Spleen (tissue), 13 donors: ENCODE data around the gene NBPF15. TPM values are rescaled to one million over a fixed set of nuclear protein-coding genes. Genes with fewer than 3 reads are reported as not detected.
"Not testable (repeated sequence)": the region's sequence is repeated elsewhere in the genome, so short reads cannot be mapped to it uniquely, and the experiment has no call there.

Source experiments
- DNase-seq: peaks from one replicate; pipeline ENCODE4 v3.0.0-alpha.2; 2020
- H3K27ac ChIP-seq, 8 donors: fragments of 200-600 bp; sonication (generic) in 7 of 8; 1 replicate in 4 of 8; 2 replicates in 4 of 8; pipeline versions ENCODE4 v1.5.0 to v1.8.0; 2016 to 2021; ENCODE audit warnings: inconsistent platforms in 4 of 8, mild to moderate bottlenecking in 4 of 8, moderate library complexity in 1 of 8
- H3K27me3 ChIP-seq, 7 donors: fragments of 200-600 bp; sonication (generic) in 6 of 7; replicated peaks in 1 of 7; 1 replicate in 4 of 7; 2 replicates in 3 of 7; pipeline versions ENCODE4 v1.5.0 to v1.8.0; 2016 to 2021; ENCODE audit warnings: inconsistent platforms in 3 of 7, mild to moderate bottlenecking in 1 of 7
- H3K36me3 ChIP-seq, 6 donors: fragments of 200-600 bp; sonication (generic) in 5 of 6; 1 replicate in 4 of 6; 2 replicates in 2 of 6; pipeline versions ENCODE4 v1.5.0 to v1.8.0; 2016 to 2021; ENCODE audit warnings: inconsistent platforms in 2 of 6
- H3K4me1 ChIP-seq, 6 donors: fragments of 200-600 bp; sonication (generic) in 5 of 6; 1 replicate in 3 of 6; 2 replicates in 3 of 6; pipeline versions ENCODE4 v1.5.0 to v1.8.0; 2016 to 2021; ENCODE audit warnings: inconsistent platforms in 3 of 6
- H3K4me3 ChIP-seq, 8 donors: fragments of 200-600 bp; sonication (generic) in 7 of 8; 1 replicate in 4 of 8; 2 replicates in 4 of 8; pipeline versions ENCODE4 v1.5.0 to v1.8.0; 2016 to 2021; ENCODE audit warnings: inconsistent platforms in 4 of 8, mild to moderate bottlenecking in 4 of 8, moderate library complexity in 2 of 8
- H3K9me3 ChIP-seq, 8 donors: fragments of 200-600 bp; sonication (generic) in 7 of 8; 1 replicate in 4 of 8; 2 replicates in 4 of 8; pipeline versions ENCODE4 v1.5.0 to v1.8.0; 2016 to 2021; ENCODE audit warnings: inconsistent platforms in 4 of 8
- POLR2AphosphoS5 ChIP-seq, 3 donors: sonication (generic); formaldehyde crosslinking; IDR thresholded peaks; one replicate each; pipeline ENCODE4 v1.5.1; 2017; ENCODE audit warnings: antibody characterized with exemption in 3 of 3
- WGBS, 5 donors: extraction: QIAGEN DNeasy Blood & Tissue Kit in 3 of 5; methylation state at CpG; one replicate each; pipeline versions ENCODE4 v1.1.5 to v1.1.7; 2013 to 2018; 5-methylcytosine and 5-hydroxymethylcytosine counted together
- intact Hi-C: fragments of 100-400 bp; cut with DNase I; formaldehyde crosslinking; loops from one replicate; pipeline ENCODE4 v1.15.0; 2023; ENCODE audit warnings: low total_unique reads
- long read RNA-seq, 2 donors: transcript quantifications; one replicate each; lab custom pipeline, GENCODE V29; 2026
- polyA plus RNA-seq, 3 donors: library from polyadenylated mRNA; stranded (reverse); fragments of 200-250 nt; gene quantifications; one replicate each; pipeline ENCODE4 v1.2.1, GENCODE V29; 2013
- total RNA-seq, 7 donors: library from RNA; depleted of rRNA in 3 of 7; stranded (reverse); fragments of >200 nt in 3 of 7; fragmentation: NEBNext Ultra II Directional in 4 of 7; extraction: Animal tissue kit (Norgen Biotek cat#: 25700) in 4 of 7; gene quantifications; one replicate each; pipeline versions ENCODE4 v1.1.0 to v1.2.1, GENCODE V29; 2016 to 2021
- donor health status: healthy with polysubstance abuse.
- donor health status: DM: no; HTN: no; CAD: no; lungs with moderate emphysema.
- donor health status: DM: no; HTN: no; CAD: no.
- donor health status: Bipolar disorder and iron deficiency.
- donor health status: healthy.
- donor health status: DM: no; HTN: no; CAD: no.
- donor health status: DM: yes; HTN: yes; CAD: no.

NBPF15 gene
- total RNA-seq (10 to 100 TPM; 23.0 to 74.3 (median 43.1) TPM), polyA plus RNA-seq (10 to 100 TPM; 13.3 to 26.8 (median 19.8) TPM)
- long read RNA-seq, donor 1, result 0 reads
- long read RNA-seq, donor 2, partial matches to known transcripts, result 0 of 1 reads
- long read RNA-seq, donor 2, other reads (novel, unspliced or antisense), result 0 of 1 reads

- intact Hi-C loops, H3K4me1 ChIP-seq, H3K9me3 ChIP-seq, H3K27me3 ChIP-seq, H3K36me3 ChIP-seq: not testable (repeated sequence)
- peak; percentile 92 for DNase-seq
- Histone ChIP-seq H3K27ac (peak within 1 kb of the TSS; percentile 53 to 86 (median 77)), H3K4me3 (peak within 1 kb of the TSS; percentile 54 to 76 (median 64))
- peak; percentile 80 to 87 (median 83) for TF ChIP-seq POLR2AphosphoS5 (IDR thresholded peaks at IDR 0.05)
- 0 to 1% (median 1%) methylated on average over 15 to 66 of the region's 71 CpGs for WGBS, 5 donors
Measured at GRCh38 chr1:144461136-144461759, at the start of gene NBPF15. Gene NBPF15, minus strand, starts transcription at chr1:144461669. Its CDS starts 21,666 bp downstream, at chr1:144440003.

GRCh38 chr1:144496429-144496828 lies 35.0 kb upstream of the NBPF15 start:
- intact Hi-C loops, result not testable (repeated sequence)
- WGBS, 5 donors, result 78 to 97% (median 86%) methylated on average over 1 of the region's 1 CpG

GRCh38 chr1:144494130-144494529 lies 32.7 kb upstream of the NBPF15 start:
- not testable (repeated sequence) for H3K4me1 ChIP-seq
- 54 to 69% (median 61%) methylated on average over 3 to 4 of the region's 4 CpGs for WGBS, 5 donors

More at GRCh38 chr1:144496429-144496828, 35.0 kb upstream of the NBPF15 start:
- H3K4me1 ChIP-seq, H3K36me3 ChIP-seq, DNase-seq, H3K4me3 ChIP-seq, H3K27me3 ChIP-seq, H3K9me3 ChIP-seq, H3K27ac ChIP-seq: not testable (repeated sequence)

GRCh38 chr1:144490394-144490793 lies 28.9 kb upstream of the NBPF15 start:
- H3K4me1 ChIP-seq, H3K27ac ChIP-seq, H3K4me3 ChIP-seq, intact Hi-C loops, H3K36me3 ChIP-seq, H3K27me3 ChIP-seq, DNase-seq, H3K9me3 ChIP-seq: not testable (repeated sequence)
- WGBS, 5 donors, result 22 to 53% (median 24%) methylated on average over 3 to 17 of the region's 18 CpGs; no CpG with 5 or more reads in 1 of the 5 donors

More at GRCh38 chr1:144494130-144494529, 32.7 kb upstream of the NBPF15 start:
- H3K27me3 ChIP-seq, intact Hi-C loops, H3K36me3 ChIP-seq, H3K9me3 ChIP-seq, DNase-seq, H3K27ac ChIP-seq, H3K4me3 ChIP-seq: not testable (repeated sequence)

GRCh38 chr1:144487002-144487401 lies 25.5 kb upstream of the NBPF15 start:
- H3K9me3 ChIP-seq, H3K27ac ChIP-seq, H3K27me3 ChIP-seq, DNase-seq, H3K4me3 ChIP-seq, H3K36me3 ChIP-seq, H3K4me1 ChIP-seq, intact Hi-C loops: not testable (repeated sequence)
- WGBS, 5 donors, result 33 to 60% (median 35%) methylated on average over 1 to 2 of the region's 2 CpGs

GRCh38 chr1:144485048-144485993 lies 23.9 kb upstream of the NBPF15 start:
- H3K27me3 ChIP-seq, intact Hi-C loops, DNase-seq, H3K27ac ChIP-seq, H3K9me3 ChIP-seq, H3K36me3 ChIP-seq, H3K4me3 ChIP-seq, H3K4me1 ChIP-seq: not testable (repeated sequence)
- WGBS, 5 donors, result 14 to 26% (median 16%) methylated on average over 4 to 6 of the region's 15 CpGs

- no CpG with 5 or more reads among the region's 2 CpGs for WGBS, 5 donors
- H3K4me3 ChIP-seq, H3K27ac ChIP-seq, DNase-seq, H3K4me1 ChIP-seq, H3K36me3 ChIP-seq, intact Hi-C loops, H3K9me3 ChIP-seq, H3K27me3 ChIP-seq: not testable (repeated sequence)
Measured at GRCh38 chr1:144473897-144474296, 12.4 kb upstream of the NBPF15 start.

- intact Hi-C loops, H3K4me3 ChIP-seq, H3K9me3 ChIP-seq, H3K36me3 ChIP-seq, H3K27me3 ChIP-seq, H3K4me1 ChIP-seq, H3K27ac ChIP-seq, DNase-seq: not testable (repeated sequence)
- 82 to 100% (median 94%) methylated on average over 3 of the region's 4 CpGs for WGBS, 5 donors
Measured at GRCh38 chr1:144471434-144471833, 10.0 kb upstream of the NBPF15 start.

GRCh38 chr1:144461778-144462177 lies 309 bp upstream of the NBPF15 start:
- H3K4me1 ChIP-seq, H3K9me3 ChIP-seq, H3K36me3 ChIP-seq, DNase-seq, intact Hi-C loops, H3K27me3 ChIP-seq: not testable (repeated sequence)
- Histone ChIP-seq H3K4me3 (peak overlapping the region in 6 of 8 donors; percentile 60 to 76 (median 67)), H3K27ac (peak overlapping the region in 4 of 8 donors; percentile 75 to 86 (median 82))
- WGBS, 5 donors, result 0% methylated on average over 1 of the region's 17 CpGs; no CpG with 5 or more reads in 4 of the 5 donors

GRCh38 chr1:144460686-144461085 lies 783 bp downstream of the NBPF15 start:
- H3K4me1 ChIP-seq, intact Hi-C loops, H3K27me3 ChIP-seq, DNase-seq, H3K9me3 ChIP-seq: not testable (repeated sequence)
- Histone ChIP-seq H3K27ac (peak overlapping the region in 6 of 8 donors; percentile 53 to 86 (median 78)), H3K4me3 (peak overlapping the region; percentile 54 to 76 (median 64)), H3K36me3 (peaks cover 0 to 12% (median 0%) of the 10 kb centered on the region in 6 donors)
- WGBS, 5 donors, result 0 to 2% (median 1%) methylated on average over 6 to 7 of the region's 15 CpGs; no CpG with 5 or more reads in 2 of the 5 donors
